Epidermal melanocyte (primary cell): ENCODE measurements around the gene HUWE1.
"Not testable (repeated sequence)": the region's sequence is repeated elsewhere in the genome, so short reads cannot be mapped to it uniquely, and the experiment has no call there.

Experiments
- DNase-seq: peaks from one replicate; pipeline ENCODE4 v3.0.0; 2011; ENCODE audit warnings: low spot score; ENCODE audit not compliant: insufficient read length

HUWE1 gene, protein sequence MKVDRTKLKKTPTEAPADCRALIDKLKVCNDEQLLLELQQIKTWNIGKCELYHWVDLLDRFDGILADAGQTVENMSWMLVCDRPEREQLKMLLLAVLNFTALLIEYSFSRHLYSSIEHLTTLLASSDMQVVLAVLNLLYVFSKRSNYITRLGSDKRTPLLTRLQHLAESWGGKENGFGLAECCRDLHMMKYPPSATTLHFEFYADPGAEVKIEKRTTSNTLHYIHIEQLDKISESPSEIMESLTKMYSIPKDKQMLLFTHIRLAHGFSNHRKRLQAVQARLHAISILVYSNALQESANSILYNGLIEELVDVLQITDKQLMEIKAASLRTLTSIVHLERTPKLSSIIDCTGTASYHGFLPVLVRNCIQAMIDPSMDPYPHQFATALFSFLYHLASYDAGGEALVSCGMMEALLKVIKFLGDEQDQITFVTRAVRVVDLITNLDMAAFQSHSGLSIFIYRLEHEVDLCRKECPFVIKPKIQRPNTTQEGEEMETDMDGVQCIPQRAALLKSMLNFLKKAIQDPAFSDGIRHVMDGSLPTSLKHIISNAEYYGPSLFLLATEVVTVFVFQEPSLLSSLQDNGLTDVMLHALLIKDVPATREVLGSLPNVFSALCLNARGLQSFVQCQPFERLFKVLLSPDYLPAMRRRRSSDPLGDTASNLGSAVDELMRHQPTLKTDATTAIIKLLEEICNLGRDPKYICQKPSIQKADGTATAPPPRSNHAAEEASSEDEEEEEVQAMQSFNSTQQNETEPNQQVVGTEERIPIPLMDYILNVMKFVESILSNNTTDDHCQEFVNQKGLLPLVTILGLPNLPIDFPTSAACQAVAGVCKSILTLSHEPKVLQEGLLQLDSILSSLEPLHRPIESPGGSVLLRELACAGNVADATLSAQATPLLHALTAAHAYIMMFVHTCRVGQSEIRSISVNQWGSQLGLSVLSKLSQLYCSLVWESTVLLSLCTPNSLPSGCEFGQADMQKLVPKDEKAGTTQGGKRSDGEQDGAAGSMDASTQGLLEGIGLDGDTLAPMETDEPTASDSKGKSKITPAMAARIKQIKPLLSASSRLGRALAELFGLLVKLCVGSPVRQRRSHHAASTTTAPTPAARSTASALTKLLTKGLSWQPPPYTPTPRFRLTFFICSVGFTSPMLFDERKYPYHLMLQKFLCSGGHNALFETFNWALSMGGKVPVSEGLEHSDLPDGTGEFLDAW (N-terminal part only)

DNA sequence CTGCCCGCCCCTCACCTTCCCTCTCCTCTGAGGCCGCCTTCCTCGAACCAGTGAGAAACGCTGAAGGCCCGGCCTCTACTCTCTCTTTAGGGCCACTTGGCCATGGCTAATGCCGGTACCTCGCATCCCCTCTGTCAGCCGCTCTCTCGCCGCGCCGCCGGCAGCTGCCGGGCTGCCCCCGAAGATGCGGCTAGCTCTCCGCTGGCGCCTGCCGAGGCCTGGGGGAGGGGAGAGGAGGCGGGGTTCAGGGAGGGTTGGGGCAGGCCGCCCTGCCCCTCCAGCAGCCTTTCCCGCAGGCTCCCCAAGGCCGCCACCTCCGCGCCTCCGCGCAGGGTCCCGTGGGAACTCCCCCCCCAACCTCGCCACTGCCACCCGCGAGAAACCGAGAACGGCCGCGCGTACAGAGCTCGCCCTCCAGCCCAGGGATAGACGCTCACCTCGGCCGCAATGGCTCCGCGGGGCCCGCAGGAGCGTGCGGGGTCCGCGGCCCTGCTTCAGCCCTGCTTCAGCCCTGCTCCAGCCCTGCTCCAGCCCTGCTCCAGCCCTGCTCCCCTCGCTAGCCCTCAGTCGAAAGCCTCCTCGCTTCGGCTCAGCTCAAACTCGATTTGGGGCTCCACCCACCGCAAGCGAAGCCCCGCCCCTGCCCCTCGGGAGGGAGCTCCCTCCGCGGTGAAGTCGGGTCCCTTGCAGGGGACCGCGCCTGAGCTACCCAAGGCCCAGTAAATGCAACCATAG lies at the start of gene HUWE1:
Gene HUWE1, minus strand, starts transcription at position 569 of the 735 bp plus-strand sequence. CDS start 32,612 bp downstream, outside the sequence.
- no peak for DNase-seq

DNA sequence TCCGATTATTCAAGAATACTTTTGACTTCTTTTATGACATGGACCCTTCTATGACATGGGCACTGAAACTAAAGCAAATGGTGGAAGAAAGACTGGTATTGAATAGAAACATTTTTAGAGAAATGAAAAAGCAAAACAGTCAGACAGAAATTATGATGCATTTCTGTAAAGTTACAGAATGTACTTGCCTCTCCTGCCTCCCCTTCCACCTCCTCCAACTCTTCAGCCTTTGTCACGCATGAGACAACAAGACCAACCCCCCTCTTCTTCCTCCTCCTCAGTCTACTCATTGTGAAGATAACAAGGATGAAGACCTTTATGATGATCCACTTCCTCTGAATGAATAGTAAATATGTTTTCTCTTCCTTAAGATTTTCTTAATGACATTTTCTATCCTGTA lies 46.3 kb upstream of the HUWE1 start:
- no peak for DNase-seq

DNA sequence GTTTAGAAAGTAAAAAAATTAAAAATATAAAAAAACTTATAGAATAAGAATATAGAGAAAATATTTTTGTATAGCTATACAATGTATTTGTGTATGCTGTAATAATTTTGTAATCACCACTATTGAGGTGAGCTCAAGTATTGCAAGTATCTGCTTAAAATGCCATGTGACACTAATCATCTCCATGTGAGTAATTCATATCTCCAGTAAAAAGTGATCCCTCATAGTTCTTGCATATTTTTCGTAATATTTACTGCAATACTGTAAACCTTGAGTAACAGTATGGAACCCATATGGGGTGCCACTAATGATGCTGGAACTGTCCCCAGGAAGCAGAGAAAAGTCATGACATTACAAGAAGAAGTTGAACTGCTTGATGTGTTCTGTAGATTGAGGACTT lies 43.2 kb upstream of the HUWE1 start:
- DNase-seq: no peak

DNA sequence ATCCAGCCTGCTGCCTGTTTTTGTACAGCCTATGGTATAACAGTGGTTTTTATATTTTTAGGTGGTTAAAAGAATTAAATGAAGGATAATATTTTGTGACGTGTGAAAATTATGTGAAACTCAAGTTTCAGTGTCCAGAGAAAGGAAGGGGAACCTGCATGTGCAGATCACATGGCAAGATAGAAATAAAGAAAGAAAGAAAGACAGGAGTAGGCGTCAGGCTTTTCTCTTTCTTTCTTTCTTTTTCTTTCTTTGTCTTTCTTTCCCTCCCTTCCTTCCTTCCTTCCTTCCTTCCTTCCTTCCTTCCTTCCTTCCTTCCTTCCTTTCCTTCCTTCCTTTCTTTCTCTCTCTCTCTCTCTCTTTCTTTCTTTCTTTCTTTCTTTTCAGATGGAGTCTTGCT lies 42.0 kb upstream of the HUWE1 start:
- DNase-seq: no peak

DNA sequence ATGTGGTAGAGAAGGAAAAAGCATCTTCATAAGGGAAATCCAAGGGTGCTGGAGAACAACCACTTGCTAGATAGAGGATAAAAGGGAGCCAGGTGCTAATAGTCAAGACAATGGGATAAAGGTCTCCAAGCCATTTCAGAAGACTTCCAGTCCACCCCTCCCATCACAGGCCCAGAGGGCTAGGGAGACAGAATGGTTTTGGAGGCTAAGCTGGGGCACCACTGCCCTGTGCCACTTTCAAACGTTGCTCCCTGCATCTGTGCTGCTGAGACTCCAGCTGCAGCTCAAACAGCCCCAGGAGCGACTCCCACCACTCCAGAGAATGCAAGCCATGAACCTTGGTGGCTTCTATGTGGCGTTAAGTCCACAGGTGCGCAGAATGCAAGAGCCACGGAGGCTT lies 38.4 kb upstream of the HUWE1 start:
- no peak for DNase-seq

DNA sequence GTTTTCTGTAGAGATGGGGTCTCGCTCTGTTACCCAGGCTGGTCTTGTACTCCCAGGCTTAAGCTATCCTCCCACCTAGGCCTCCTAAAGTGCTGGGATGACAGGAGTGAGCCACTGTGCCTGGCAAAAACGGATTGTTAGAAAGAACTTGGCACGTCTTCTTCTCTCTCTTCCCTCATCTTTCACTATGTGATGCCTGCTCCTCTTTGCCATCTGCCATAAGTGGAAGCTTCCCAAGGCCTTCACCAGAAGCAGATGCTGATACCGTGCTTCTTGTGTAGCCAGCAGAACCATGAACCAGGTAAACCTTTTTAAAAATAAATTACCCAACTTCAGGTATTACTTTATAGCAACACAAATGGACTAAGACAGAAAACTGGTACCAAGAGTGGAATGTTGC lies 36.9 kb upstream of the HUWE1 start:
- DNase-seq: no peak

DNA sequence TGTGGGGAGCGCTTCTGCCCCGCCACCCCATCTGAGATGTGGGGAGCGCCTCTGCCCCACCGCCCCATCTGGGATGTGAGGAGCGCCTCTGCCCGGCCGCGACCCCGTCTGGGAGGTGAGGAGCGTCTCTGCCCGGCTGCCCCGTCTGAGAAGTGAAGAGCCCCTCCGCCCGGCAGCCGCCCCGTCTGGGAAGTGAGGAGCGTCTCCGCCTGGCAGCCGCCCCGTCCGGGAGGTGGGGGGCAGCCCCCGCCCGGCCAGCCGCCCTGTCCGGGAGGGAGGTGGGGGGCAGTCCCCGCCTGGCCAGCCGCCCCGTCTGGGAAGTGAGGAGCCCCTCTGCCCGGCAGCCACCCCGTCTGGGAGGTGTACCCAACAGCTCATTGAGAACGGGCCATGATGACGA lies 35.1 kb upstream of the HUWE1 start:
- DNase-seq: not testable (repeated sequence)

DNA sequence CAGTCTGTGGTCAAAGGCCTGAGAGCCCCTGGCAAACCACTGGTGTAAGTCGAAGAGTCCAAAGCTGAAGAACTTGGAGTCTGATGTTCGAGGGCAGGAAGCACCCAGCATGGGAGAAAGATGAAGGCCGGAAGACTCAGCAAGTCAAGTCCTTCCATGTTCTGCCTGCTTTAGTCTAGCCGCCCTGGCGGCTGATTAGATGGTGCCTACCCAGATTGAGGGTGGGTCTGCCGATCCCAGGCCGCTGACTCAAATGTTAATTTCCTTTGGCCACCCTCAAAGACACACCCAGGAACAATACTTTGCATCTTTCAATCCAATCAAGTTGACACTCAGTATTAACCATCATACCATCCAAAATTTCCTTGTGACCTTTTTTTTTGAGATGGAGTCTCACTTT lies 33.1 kb upstream of the HUWE1 start:
- not testable (repeated sequence) for DNase-seq

DNA sequence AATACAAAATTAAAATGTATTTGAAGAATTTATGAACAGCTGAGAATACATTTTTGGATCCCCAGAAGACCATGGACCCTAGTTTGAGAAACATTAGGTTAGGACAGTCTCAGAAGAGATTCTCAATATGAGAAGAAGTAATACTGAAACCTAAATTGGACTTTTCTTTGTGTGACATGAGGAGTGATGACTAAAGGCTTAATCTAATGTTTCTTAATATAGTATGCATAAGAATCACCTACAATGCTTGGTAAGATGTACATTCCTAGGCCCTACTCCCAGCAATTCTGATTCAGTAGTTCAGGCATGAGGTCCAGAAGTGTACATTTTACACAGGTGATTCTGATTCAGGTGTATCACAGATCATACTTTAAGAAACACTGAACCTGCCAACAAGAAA lies 31.6 kb upstream of the HUWE1 start:
- no peak for DNase-seq

DNA sequence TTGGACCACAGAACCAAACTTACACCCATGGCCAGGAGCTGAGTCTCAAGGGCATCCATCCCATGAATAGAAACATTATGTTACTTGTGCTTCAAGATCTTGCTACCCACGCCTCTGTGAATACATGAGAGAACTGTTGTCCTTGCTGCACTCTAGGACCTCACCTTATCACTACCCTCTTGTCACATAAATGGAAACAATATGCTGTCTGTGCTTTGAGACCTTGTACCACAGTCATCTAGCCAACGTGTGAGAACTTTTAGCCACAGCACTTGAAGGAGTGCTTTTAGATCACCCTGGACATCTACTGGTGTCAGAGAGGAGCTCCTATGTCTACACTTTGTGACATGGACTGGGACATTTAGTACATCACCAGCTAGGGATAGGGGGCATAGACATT lies 30.7 kb upstream of the HUWE1 start:
- no peak for DNase-seq

DNA sequence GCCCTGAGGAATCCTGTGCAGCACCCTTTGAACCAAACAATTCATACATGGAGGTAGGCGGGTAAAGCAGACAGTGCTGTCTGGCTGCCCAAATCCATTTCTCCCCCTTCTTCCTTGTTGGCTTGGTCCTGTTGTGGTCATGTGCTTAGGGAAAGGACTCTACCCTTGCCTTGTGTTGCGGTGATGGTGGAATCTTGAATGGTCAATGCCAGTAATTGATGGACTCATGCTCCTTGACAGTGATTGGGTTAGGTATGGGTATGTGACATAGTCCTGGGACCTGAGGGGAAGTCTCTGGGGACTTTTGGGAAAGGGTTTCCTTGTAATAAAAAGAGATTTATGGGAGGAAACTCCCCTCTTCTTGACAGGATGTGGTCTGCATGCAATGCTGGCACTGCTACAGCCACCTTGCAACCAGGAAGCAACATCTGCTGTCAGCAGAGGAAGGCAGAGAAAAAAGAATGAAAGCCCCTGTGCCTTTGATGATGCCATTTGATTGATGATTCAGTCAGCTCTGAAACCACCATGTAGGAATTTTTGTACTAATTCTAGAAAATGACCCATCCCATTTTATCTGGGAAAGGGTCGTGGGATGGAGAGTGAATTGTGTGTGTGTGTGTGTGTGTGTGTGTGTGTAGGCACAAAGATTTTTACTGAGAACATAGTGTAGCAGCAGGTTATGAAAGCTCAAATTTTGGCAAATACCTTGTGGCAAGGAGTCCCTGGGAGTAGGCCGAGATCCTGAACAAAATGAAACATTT lies 30.0 kb upstream of the HUWE1 start:
- no peak for DNase-seq

DNA sequence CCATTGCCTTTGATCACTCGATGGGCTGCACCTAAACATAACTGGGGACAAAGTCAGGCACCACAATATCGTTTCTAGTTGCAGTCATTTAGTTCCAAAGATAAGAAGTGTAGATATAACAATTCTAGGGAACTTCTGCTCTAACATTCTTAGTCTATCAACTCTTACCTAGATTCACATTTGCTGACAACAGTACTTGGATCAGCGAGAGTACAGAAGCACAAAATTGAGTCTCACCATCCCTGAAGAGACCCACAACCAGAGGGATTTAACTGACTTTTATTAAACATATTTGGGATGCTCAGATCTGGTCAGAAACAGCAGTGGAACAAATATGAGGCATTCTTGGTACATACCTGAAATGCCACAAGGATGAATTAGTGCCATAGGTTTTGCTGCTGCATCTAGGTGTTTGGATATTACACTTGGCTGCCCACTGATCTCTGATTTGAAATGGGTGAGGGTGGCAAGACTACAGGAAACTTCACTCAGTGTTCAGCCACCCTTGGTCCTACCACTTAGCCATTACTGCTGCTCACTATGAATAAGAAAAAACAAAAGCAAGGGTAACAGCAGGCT lies 28.9 kb upstream of the HUWE1 start:
- no peak for DNase-seq

DNA sequence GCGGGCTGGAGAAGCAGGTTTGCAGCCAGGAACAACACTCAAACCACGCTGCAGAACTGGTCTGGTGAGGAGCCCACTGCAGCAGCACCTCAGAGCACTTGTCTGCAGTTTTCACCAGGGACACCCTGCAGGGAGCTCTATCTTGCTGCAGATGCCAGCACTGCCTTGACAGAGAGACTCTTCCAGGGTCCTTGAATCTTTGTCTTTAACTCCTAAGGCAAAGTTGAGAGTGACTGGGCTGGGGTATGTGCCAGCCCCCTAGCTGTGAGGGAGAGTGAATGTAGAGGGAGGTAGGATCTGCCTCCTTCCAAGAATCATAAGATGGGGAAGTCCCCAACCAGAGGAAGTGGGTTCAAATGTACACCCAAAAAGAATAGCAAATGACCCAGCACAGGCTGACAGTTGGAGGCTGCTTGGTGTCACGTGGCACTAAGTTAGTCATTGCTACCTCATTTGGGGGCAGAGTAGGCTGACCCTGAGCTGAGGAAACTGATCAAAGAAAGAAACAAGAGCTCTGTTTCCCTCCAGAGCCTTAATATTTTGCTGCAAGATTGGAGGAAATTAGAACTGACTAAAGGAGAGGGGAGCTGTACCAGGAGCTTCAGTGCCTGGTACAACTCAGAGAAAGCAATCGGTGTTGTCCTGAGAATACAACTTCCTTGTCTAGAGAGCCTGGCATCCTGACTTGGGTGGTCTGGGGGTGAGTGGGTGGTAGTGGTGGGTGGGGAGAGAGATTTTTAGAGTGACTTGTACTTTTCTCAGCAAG lies 28.2 kb upstream of the HUWE1 start:
- no peak for DNase-seq

DNA sequence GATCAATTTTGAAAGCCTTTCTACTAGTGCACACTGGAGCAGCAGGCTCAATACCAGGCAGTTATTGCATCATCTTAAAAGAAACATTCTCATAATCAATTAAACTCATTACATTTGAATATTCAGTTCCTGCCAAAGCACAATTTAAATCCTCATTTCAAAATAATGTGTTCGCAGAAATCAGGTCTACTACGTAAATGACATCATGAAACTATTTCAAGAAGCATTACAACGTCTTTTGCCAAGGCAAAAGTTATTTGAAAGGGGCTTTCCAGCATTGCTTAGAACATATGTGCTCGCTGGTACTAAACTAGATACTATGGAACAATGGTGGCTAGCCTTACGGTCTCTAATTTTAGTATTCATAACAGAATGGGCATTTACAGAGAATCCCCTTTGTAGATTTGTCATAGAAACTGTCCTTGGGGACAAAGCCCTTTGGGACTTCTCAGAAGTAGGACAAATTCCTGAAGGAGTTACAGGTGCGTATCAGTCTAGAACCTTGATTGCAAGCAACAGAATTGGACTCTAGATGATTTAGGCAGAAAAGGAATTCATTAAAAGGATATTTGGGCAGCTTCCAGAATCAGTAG lies 27.6 kb upstream of the HUWE1 start:
- DNase-seq: no peak

DNA sequence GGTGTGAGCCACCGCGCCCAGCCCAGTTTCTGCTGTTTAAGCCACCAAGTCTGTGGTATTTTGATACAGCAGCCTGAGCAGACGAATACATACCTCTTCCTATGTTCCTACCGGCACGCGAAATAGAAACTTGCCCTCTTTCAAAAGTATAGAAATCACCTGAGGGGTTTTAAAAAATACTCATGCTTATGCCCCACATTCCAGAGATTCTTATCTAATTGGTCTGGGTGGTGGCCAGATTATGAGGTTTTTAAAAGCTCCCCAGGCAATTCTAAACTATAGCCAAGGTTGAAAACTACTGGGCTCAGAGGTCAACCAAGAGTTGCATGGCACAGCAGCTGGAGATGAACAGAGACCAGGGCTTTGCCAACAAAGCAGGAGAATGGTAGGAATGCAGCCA lies 24.9 kb upstream of the HUWE1 start:
- no peak for DNase-seq

DNA sequence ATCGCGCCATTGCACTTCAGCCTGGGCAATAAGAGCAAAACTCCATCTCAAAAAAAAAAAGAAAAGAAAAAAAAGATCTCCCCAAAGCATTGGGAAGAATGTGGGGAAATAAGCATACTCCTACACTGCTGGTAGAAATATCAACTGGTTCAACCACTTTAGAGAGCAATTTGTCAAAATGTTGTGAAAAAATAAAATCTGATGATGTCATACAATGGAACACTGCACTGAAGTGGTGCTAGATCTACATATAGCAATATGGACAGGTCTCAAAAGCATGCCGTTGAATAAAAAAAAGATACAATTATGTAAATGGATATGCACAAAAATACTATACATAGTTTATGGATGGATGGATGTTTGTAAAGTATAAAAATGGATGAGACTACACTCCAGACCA lies 18.3 kb upstream of the HUWE1 start:
- no peak for DNase-seq

DNA sequence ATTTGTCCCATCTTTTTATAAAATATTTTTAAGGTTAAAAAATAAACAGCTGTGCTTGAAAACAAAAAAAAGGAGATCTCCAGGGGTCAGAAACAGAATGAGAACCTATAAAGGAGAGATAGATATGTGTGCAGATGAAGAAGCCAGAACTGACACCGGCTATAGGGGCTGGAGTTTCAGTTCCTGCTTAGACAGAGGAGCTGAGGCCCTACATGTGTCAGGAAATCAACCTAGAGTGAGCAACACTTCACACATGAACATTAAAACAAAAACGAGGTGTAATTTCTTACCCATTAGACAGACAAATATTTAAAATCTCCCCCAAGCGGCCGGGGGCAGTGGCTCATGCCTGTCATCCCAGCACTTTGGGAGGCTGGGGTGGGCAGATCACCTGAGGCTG lies 17.8 kb upstream of the HUWE1 start:
- no peak for DNase-seq

DNA sequence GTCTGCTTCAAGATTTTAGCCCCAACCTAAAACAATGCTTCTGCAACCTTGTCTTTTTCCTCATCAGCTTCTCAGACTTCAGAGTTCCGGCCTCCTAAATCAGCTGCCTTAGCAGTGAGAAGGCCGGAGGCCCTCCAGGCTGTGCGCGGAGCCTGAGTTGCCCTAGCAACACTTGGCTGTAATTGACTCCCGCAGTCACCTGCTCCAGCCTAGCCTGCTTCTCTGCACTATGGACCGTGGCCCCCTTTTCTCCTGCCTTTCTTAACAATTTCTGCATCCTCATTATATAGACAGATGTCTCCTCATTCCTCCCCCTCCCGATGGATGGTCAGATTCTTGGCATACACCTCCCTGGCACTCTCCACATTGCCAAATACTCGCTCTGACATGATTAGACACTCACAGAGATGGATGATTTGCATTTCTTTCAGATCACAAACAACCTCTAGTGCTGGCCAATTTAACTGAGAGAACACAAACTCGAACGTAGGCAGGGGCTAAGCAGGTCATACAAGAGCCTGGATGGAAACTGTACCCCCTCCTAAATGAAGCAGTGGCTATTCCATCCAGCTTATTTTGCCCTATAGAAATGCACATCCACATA lies 9.5 kb upstream of the HUWE1 start:
- DNase-seq: no peak

DNA sequence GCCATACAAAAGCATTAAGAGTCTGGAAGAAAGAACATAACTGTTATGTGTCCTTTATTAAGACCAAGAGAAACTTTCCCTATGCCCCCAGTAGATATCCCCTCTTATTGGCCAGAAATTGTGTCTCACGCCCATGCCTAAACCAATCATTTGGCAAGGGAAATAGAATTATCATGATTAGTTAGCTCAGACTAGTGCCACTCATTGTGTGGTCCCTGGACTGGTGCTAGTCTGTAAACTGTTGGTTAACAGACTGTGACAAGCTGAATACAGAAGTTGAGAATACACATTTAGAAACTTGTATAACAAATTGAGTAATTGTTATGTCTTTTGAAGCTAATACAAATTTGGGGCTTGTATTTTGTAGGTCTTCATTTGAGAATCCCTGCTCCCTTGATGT lies 8.1 kb upstream of the HUWE1 start:
- no peak for DNase-seq
